IPS-NIHi7 (cell line): Measurements from ENCODE around the gene COPB1.

Experiments used
- DNase-seq: peaks from one replicate; pipeline ENCODE4 v3.0.0; 2012; ENCODE audit warnings: mixed read lengths; ENCODE audit errors: extremely low spot score

COPB1 gene

DNA sequence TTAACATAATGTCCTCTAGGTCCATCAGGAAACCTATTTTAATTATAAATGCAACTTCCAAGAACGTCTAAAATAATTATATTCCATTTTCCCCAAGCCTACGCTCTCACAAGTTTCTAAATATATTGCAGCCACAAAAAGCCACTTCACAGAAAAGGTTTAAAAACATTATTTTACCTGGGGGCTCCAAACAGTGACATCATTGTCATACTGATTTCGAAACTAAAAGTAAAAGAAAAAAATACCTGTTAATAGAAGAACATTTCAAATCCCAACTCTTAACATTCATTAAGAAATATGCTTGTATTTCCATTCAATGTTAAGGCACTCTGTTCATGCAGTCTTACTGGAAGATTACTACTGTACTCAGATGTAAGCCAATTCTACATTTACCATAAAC lies 19.2 kb upstream of the COPB1 start:
- no peak for DNase-seq

DNA sequence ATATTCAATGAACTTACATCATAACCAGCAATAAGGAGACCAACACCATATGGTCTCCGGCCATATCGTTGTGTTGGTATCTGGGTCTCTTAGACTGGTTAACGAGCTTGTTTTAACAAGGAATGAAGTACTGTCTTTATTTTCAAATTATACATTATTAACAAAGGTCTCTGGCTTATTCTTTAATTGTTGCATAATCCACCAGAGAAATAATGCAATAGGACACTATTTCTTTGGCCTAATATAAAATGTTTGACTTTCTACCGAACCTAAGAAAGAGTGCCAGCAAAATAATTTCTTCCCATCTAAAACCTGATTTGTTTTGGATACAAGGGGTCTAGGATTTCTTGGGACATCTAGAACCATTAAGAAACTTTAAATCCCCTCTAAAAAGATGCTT lies 14.2 kb upstream of the COPB1 start:
- no peak for DNase-seq

DNA sequence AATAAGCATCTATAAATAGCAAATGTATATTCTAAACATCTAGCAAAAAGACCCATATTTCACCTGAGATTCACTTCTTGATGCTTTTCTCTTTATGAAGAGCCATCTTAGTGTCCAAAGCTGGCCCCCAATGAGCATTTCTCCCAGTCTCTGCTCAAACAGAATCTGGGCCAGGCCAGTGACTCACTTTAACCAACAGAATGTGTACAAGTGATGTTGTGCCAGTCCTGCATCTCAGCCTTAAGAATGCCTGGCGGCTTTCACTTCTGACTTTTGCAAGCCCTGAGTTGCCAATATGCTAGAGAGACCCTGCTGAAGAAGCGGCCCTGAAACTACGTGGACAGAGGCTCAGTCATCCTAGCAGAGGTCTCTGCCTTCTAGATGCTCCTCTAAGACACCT lies 6.9 kb upstream of the COPB1 start:
- no peak for DNase-seq

DNA sequence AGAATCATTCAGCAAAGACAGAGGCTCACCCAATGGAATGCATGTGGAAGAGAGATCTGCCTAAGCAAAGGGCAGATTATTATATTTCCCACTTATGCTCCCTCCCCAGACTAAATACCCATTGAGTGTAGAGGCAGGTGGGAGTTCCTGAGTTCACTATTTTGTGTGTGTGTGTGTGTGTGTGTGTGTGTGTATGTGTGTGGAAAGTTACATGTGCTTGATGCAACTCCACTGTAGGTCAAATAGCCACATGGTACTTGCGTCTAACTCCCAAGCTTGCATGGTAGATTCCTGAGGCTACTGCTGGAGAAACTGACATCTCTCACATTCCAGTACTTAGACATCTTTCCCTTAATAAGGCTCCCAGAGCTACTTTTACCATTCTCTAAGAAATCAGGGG lies 3.4 kb upstream of the COPB1 start:
- no peak for DNase-seq

DNA sequence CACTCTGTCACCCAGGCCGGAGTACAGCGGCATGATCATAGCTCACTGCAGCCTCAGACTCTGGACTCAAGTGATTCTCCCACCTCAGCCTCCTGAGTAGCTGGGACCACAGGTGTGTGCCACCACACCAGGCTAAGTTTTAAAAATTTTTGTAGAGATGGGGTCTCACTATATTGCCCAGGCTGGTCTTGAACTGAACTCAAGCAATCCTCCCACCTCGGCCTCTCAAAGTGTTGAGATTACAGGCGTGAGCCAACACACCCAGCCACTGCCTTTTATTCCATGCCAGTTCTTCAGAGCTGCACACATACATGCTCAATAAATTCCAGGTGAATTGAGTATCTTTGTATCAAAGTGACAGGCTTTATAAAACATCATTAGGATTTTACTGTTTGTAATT lies 2.4 kb upstream of the COPB1 start:
- no peak for DNase-seq

DNA sequence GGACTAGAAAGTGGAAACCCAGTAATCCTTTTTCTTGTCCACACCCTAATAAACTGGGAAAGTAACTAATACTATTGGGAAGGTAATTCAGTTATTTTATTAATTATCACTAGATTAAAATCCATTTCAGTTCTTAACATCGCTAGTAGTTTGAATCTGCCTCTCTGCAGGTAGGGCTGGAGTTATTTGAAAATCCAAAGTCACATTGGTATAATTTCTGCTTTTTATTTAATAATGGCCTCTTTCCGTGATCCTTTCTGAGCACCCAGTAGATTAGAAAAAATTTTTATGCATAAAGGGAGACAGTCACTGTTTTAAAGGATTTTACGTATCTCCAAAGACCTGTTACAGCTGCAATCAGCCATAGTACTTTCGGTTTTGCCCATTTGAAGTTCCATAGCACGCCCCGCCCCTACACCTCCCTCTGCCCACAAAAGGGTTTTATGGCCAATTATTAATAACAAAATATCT lies 605 bp upstream of the COPB1 start:
- DNase-seq, result peak; percentile 31

DNA sequence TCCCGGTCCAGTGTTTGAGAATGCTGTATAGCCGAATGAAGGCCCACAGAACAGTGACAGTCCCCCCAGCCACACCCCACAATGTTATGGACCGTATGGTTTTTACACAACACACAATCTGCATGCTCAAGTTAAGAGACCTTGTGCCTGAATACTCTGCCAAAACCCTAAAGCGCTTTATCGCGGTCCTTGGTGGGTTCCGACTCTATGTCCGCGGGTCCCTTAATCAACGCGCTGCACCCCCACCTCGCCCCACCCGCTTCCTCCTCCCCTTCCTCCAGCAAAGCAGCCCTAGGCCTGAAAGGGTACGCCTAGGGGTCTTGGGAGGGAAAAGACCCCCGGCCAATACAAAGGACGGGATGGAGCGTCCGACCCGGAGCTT lies 442 bp downstream of the COPB1 start:
- DNase-seq, result peak; percentile 37

DNA sequence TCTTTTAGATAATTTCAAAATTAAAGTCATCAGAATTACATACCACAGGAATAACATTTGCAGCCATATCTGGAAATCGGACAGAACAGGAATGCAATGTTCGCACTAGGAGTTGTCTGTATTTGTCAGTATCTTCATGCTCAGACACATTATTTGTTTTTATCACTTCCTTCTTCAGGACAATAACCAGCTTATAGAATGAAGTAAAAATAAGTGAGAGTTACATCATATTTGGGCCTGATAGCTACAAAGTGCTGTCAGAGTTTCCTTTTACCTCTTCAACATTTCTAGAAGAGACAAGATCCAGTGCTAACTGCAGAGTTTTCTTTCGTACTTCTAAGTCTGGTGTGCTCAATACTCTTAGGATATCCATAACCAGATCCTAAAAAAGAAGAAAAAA lies 18.9 kb downstream of the COPB1 start:
- DNase-seq, result no peak

DNA sequence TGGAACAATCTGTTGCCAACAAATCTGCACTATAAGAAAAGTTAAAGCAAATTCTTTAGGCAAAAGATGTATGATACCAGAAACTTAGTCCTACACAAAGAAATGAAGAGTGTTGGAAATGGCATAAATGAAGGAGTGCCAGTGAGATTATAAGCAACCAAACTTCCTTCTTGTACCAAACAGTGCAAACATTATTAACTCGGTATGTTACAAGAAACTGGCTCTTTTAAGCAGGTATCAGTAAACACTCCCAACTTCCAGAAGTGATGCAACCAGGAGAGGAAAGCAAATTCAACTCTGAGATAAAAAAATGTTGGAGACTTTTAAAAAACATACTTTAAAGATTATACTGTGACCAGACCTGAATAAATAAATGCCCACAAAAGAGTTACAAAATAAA lies 28.5 kb downstream of the COPB1 start:
- DNase-seq, result no peak

DNA sequence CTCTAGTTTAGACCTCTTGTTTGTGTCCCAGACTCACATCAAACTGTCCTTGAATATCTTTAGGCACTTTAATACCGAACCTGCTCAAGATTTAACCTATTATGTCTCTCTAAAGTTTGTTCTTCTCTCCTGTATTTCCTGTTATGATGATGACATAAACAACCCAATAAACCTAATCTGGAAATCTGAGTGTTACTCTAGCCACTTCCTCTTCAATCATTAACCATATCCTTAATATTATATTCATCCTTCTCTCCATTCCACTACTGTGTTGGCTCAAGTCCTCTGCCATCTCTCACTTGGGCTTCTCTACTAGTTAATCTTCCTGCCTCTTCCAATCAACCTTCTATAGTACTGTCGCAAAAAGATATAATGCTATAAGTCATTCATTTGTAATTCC lies 36.0 kb downstream of the COPB1 start:
- DNase-seq, result no peak

DNA sequence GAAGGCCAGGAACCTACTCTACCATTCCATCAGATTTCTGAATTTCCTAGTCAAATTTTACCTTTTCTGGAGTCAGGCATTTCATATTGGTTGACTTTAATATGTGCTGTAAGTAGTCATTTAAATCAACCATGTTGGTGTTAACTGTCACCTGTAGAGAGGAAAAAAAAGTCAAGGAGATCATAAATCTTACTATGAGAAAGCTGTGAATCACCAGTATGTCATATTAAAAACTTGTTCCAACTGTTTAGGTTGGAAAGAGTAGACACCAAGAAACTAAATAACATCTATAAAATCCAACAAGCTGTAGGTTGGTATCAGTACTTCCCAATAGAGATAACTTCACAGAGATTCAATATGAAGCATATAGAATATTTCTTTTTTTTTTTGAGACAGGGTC lies 39.5 kb downstream of the COPB1 start:
- DNase-seq, result no peak

DNA sequence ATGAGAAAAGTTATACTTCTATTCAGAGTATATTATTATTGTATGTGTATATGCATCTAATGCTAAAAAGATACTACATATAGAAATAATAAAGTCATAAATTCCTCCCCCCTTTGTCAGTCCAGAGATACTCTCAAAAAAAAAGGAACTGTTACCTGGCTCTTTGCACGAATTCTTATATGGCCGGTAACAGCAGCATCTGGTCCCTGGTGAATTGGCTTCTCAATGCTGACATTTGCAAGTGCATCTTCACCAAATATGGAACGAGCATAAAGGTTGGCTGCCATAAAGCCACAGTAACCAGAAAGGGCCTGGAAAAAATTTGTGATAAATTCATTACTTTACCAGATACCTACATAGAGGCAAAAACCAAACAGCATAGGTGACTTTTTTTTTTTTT lies 41.2 kb downstream of the COPB1 start:
- DNase-seq, result no peak

DNA sequence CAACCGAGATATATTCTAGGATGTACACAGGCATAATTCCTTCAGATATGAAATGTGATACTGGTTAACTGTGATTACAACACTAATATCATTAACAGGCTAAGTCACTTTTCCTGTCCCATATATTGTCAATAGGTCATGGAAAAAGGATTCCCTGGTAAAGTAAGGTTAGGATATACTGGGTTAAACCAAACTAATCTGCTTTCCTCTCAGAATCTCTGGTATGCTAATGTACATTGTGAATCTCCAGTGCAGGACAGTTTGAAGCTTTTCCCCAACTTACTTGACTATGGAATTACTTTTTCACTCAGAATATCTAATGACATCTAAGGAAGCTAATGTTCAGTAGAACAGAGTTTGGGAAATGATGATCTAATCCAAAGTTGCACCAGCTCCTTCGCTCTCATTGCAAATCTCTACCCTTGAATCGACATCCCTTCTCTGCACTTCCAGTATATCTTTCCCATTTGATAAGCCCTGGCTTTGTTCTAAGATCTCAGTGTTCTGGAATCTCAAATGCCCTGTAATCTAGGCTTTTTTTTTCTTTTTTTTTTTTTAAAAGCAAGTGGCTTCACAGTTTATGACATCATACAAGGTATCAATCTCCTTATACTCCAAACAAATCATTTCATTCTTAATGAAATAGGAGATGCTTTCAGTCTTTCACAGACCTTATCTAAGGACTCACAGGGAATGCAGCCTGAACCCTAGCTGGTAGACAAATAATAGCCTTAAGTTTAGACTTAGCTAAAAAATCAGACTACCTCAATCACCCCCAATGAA lies 43.8 kb downstream of the COPB1 start:
- no peak for DNase-seq

DNA sequence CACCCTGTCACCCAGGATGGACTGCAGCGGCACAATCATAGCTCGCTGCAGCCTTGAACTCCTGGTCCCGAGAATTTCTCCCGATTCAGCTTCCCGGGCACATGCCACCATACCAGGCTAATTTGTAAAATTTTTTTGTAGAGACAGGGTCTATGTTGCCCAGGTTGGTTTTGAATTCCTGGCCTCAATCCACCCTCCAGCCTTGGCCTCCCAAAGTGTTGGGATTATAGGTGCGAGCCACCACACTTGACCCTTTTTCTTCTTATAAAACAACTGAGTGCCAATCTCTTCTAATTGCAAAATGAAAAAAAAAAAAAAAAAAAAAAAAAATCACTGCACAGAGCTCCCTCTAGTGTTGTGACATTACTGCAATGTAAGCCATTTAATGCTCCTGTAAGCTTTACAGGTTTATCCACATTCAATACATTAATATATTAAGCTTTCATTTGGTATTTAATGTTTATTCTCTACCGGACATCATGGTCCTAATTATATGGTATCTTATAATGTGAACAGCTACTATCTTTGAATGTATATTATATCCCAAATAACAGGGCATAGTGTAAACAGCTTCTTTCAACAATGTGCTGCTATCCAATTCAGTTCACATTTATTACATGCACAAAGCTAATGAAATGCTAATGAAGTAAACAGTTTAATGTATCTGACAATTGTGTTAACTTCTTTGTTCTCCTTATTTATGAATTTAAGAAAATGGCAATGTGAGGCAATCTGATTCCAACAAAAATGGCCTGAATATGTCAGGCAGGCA lies 44.6 kb downstream of the COPB1 start:
- peak; percentile 30 for DNase-seq

DNA sequence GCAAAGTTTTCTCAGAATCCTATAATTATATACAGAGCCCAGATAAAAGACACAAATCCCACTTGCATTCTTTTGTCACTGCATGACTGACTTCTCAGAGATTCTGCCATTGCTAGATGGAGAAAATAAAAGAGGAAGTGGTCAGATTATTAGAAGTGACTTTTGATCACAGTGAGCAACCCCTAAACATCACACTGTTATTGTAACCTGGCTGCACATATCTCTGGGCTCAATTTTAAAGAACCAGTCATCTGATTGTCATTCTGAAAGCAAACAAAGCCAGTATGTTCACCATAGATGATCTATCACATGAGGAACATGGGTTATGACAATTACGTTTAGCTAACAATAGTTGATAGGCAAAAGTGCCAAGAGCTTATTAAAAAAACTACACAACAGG lies 47.8 kb downstream of the COPB1 start:
- no peak for DNase-seq

DNA sequence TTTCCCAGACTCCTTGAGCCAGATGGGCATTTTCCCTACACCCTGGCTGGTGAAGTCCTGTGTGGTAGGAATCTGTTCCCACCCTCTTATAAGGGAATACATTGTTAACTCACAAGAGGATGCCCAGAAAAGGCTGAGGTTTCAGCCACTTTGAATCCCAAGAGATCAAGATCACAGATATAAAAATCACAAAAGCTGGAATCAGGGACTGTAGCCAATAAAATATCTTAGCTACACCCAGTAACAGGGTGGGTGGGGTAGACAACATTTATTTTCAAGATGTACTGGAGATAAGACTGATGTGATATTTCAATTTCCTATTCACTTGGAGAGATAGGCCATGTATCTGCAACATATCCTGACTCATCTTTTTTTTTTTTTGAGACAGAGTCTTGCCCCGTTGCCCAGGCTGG lies 50.3 kb downstream of the COPB1 start:
- DNase-seq, result no peak

DNA sequence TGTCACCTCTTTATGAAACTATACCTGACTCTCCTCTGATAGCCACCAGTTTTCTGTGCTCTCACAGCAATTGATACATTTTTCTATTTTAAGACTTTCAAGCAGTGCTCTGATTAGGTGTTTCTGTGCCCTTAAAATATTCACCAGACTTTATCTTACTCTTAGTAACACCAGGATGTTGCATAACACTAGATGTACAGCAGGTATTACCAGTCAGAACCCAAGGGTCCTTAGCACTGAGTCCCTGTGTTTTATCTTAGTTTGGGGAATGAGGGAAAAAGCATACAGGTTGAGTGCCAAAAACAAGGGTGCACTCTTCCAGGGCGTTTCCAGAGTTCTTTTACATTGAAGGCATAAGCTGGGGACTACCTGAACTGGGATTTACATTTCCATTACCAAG lies 51.4 kb downstream of the COPB1 start:
- no peak for DNase-seq

DNA sequence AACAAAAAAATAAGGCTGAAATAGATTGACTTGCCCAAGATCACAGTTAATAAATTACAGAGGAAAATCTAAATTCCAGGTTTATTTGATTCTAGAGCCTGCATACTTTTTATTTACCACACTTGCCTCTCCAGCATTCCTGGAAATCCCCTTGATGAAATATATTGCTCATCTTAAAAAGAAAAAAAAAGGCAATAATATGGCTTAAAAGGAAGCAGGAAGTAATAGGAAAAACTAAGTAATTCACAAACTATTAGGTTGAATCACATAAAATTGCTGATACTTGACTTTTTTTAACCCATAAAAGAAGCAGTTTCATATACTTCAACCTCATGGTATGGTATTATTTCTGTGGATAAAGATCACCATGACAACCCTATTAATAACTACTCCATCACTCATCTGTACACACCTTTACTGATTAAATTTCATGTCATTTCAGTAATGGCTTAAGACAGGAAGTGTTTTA lies 52.9 kb downstream of the COPB1 start:
- DNase-seq, result no peak

DNA sequence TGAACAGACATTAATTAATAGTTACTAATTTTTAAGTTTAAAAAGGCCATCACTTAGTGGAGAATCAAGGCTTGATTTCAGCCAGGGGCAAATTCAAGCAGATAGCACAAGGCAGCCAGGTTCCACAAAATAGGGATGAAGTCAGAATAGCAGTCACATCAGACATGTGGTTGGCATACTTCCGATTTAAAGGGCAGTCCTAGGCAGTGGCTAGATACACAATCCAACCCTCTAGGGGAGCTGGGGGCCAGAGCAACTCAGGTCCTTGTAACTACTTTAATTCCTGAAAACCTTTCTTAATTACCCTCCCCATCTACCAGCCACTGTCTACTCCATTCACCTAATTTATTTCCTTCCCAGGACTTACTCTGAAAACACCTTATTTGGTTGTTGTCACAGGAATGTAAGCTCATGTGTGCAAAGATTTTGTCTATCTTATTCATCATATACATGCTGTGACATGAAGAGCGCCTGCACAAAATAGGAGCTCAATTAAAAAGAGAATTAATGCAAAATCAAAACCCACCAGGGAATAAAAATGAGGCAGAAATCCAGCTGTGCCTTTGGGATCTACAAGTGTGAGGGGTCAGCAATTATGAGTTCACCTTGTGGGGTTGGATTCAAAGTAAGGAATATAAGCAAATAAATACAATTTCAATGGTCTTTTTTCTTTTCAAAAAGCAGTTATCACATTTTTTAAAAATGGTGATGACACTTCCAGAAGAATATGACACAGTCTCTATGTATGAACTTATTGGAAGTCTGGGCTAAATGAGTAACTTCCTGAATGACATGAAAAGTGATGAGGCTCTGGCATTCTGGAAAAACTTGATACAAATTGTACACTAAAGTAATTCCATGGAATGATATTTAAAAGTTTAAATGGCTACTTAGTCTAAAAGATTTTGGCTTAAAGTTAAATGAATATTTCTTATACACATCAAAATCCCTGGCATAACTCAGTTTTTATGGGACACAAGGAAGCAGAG lies 53.8 kb downstream of the COPB1 start:
- no peak for DNase-seq

DNA sequence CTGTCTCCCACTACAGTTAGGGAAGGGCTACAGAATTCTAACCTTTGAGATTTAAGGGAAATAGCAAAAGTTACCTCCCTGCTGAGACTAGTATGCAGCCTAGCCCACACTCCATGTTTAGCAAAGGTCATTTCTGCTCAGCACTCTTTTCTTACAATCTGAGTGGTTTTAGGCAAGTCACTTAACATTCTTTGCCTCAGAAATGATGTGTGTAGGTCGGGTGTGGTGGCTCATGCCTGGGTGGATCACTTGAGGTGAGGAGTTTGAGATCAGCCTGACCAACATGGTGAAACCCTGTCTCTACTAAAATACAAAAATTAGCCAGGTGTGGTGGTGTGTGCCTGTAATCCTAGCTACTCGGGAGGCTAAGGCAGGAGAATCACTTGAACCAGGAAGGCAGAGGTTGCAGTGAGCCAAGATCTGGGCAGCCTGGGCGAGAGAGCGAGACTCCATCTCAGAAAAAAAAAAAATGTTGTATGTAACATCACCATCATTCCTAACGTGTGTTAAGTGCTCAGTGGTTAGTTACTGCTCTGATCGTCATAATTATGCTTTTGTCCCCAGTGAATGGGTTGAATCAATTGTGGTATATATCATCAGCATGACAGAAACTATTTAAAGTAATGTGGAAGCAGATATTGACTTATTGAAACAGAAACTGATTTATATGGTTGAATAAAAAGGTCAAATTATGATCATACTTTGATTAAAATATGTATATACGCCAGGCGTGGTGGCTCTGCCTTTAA lies 55.0 kb downstream of the COPB1 start:
- no peak for DNase-seq

DNA sequence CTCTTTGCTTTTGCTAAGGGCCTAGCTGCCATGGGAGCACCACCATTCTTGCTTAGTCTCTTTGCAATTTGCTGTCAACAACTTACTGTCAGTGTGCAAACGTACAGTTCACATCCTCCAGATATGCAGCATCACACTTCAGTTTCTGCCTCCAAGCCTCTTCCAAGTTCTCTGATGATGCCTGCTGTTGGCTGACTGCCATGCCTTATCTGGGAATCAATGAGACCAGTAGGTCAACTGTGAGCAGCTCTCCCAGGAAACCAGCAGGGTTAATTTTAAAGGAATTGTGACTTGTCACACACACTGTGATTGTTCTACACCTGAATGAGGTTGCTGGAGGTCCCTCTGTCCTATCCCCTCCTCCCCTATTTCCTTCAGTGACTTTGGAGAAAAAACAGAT lies 56.0 kb downstream of the COPB1 start:
- DNase-seq, result no peak
